Retina (tissue), 1 donor: ENCODE results near the gene PPP2R5A.

ENCODE experiments used
- DNase-seq: peaks from one replicate; pipeline ENCODE4 v3.0.0-alpha.2; 2016

Gene PPP2R5A

GRCh38 chr1:212284744-212285684 is at the start of gene PPP2R5A:
Gene PPP2R5A (plus strand): TSS chr1:212285410. CDS start chr1:212286111, 701 bp downstream.
- DNase-seq, result peak; percentile 99

GRCh38 chr1:212235857-212236256 is 49.4 kb upstream of the PPP2R5A start:
- no peak for DNase-seq

- DNase-seq, result no peak
These were observed 48.5 kb upstream of the PPP2R5A start for GRCh38 chr1:212236664-212237220.

- DNase-seq, result no peak
These were observed 47.6 kb upstream of the PPP2R5A start for GRCh38 chr1:212237651-212238050.

- DNase-seq, result no peak
These were observed 46.7 kb upstream of the PPP2R5A start for GRCh38 chr1:212238552-212238951.

GRCh38 chr1:212241501-212241900 is 43.7 kb upstream of the PPP2R5A start:
- DNase-seq, result no peak

GRCh38 chr1:212241957-212242287 is 43.3 kb upstream of the PPP2R5A start:
- DNase-seq, result no peak

GRCh38 chr1:212242288-212242984 is 42.8 kb upstream of the PPP2R5A start:
- no peak for DNase-seq

- no peak for DNase-seq
These were observed 42.3 kb upstream of the PPP2R5A start for GRCh38 chr1:212242985-212243308.

- DNase-seq, result no peak
These were observed 40.8 kb upstream of the PPP2R5A start for GRCh38 chr1:212244441-212244840.

GRCh38 chr1:212247179-212247721 is 38.0 kb upstream of the PPP2R5A start:
- no peak for DNase-seq

GRCh38 chr1:212247988-212248387 is 37.2 kb upstream of the PPP2R5A start:
- DNase-seq, result no peak

GRCh38 chr1:212254853-212255363 is 30.3 kb upstream of the PPP2R5A start:
- no peak for DNase-seq

GRCh38 chr1:212255705-212256307 is 29.4 kb upstream of the PPP2R5A start:
- DNase-seq, result no peak

- no peak for DNase-seq
These were observed 28.8 kb upstream of the PPP2R5A start for GRCh38 chr1:212256369-212256768.

- DNase-seq, result no peak
These were observed 28.1 kb upstream of the PPP2R5A start for GRCh38 chr1:212257157-212257556.

GRCh38 chr1:212259693-212260480 is 25.3 kb upstream of the PPP2R5A start:
- DNase-seq, result no peak

- no peak for DNase-seq
These were observed 24.5 kb upstream of the PPP2R5A start for GRCh38 chr1:212260557-212261355.

- DNase-seq, result no peak
These were observed 23.8 kb upstream of the PPP2R5A start for GRCh38 chr1:212261361-212261929.

- DNase-seq, result no peak
These were observed 18.2 kb upstream of the PPP2R5A start for GRCh38 chr1:212267017-212267416.

GRCh38 chr1:212267460-212267859 is 17.8 kb upstream of the PPP2R5A start:
- DNase-seq, result no peak
